MCF 10A (cell line): ENCODE data around the gene ABCA9. TPM values are rescaled to one million over a fixed set of nuclear protein-coding genes. Genes with fewer than 3 reads are reported as not detected.
"Not testable (repeated sequence)": the region's sequence is repeated elsewhere in the genome, so short reads cannot be mapped to it uniquely, and the experiment has no call there.

Experiments
- BruUV-seq: library from RNA; stranded (reverse); fragments of 400-500 nt; replicated peaks from 2 replicates; lab custom pipeline; 2021; lab: Mats Ljungman, UMichigan
- CTCF ChIA-PET: fragments of 300-600 bp; sonication (Branson Sonifier 250); formaldehyde crosslinking; extraction: SDS; loops from one replicate; lab custom pipeline; 2021; ENCODE audit warnings: antibody characterized with exemption, inconsistent platforms; lab: Yijun Ruan, JAX
- POLR2A ChIA-PET: fragments of 300-600, 350-650 bp; sonication (Branson Sonifier 250); formaldehyde crosslinking; extraction: SDS; loops from one replicate; lab custom pipeline; 2020; ENCODE audit warnings: antibody characterized with exemption, inconsistent platforms; lab: Yijun Ruan, JAX
- DNase-seq: peaks from one replicate; pipeline ENCODE4 v3.0.0-alpha.2; 2018; ENCODE audit not compliant: unreplicated experiment
- H3K27ac Mint-ChIP-seq: one replicate; pipeline ENCODE4 v1.8.0; 2022; ENCODE audit warnings: mild to moderate bottlenecking, low read depth, mixed read lengths; ENCODE audit not compliant: unreplicated experiment
- H3K27me3 Mint-ChIP-seq: one replicate; pipeline ENCODE4 v1.8.0; 2022; ENCODE audit warnings: mixed read lengths; ENCODE audit not compliant: insufficient read depth, unreplicated experiment
- H3K36me3 Mint-ChIP-seq: one replicate; pipeline ENCODE4 v1.8.0; 2022; ENCODE audit warnings: mild to moderate bottlenecking, moderate library complexity, mixed read lengths; ENCODE audit not compliant: insufficient read depth, unreplicated experiment
- H3K4me1 Mint-ChIP-seq: one replicate; pipeline ENCODE4 v1.8.0; 2022; ENCODE audit warnings: mixed read lengths; ENCODE audit not compliant: insufficient read depth, unreplicated experiment
- H3K4me3 Mint-ChIP-seq: one replicate; pipeline ENCODE4 v1.8.0; 2022; ENCODE audit warnings: mild to moderate bottlenecking, moderate library complexity, mixed read lengths; ENCODE audit not compliant: unreplicated experiment
- H3K9me3 Mint-ChIP-seq: one replicate; pipeline ENCODE4 v1.8.0; 2022; ENCODE audit warnings: mixed read lengths; ENCODE audit not compliant: unreplicated experiment
- CTCF ChIP-seq: fragments of 200-600 bp; IDR thresholded peaks from one replicate; pipeline ENCODE4 v1.8.0; 2022; ENCODE audit warnings: antibody characterized with exemption, mild to moderate bottlenecking; ENCODE audit not compliant: unreplicated experiment
- intact Hi-C: fragments of 100-400 bp; cut with micrococcal nuclease; formaldehyde crosslinking; loops from 2 replicates; pipeline ENCODE4 v1.14.1; 2022
- total RNA-seq: library from RNA; stranded (reverse); gene quantifications from 2 replicates; pipeline ENCODE4 v1.2.3, GENCODE V29; 2022

ABCA9 gene
- total RNA-seq, 1 experiment from 2014 or later: 7.8 TPM

GRCh38 chr17:68972119-68972704 lies 88.5 kb downstream of the ABCA9 start:
- no TSS peak for BruUV-seq
- peaks cover 6% of the 10 kb centered on the region for H3K36me3 Mint-ChIP-seq
- no peak overlapping the region for H3K4me3 Mint-ChIP-seq
- POLR2A ChIA-PET: no interaction called here
- H3K4me1 Mint-ChIP-seq: no peaks in the 10 kb centered on the region
- intact Hi-C loops: loop anchor here (1.0 to 2.0 kb wide), 4 partner anchors 178 to 551 kb away; no protein-coding TSS in a partner anchor
- peak; percentile 48 for DNase-seq
- H3K9me3 Mint-ChIP-seq: no peaks in the 10 kb centered on the region
- H3K27me3 Mint-ChIP-seq: no peaks in the 10 kb centered on the region
- CTCF ChIA-PET: interaction anchor here (0.7 to 2.8 kb wide), 11 partner anchors 15 to 533 kb away, joined by 3 to 25 read pairs (median 4); no protein-coding TSS in a partner anchor
- H3K27ac Mint-ChIP-seq: no peak overlapping the region
- peak; percentile 63 for TF ChIP-seq CTCF

GRCh38 chr17:68969101-68969500 lies 91.6 kb downstream of the ABCA9 start:
- ChIA-PET CTCF (interaction anchor here (0.6 to 3.0 kb wide), 6 partner anchors 11 to 205 kb away, joined by 3 to 29 read pairs (median 4); no protein-coding TSS in a partner anchor), POLR2A (interaction anchor here (0.6 kb wide), 1 partner anchor 495 kb away, joined by 6 read pairs; no protein-coding TSS in a partner anchor)
- TF ChIP-seq CTCF: no peak
- no peak for DNase-seq
- H3K4me1 Mint-ChIP-seq: no peaks in the 10 kb centered on the region
- H3K27me3 Mint-ChIP-seq: no peaks in the 10 kb centered on the region
- intact Hi-C loops: no loop called here
- no peaks in the 10 kb centered on the region for H3K9me3 Mint-ChIP-seq
- BruUV-seq: no TSS peak
- no peak overlapping the region for H3K4me3 Mint-ChIP-seq
- H3K36me3 Mint-ChIP-seq: no peaks in the 10 kb centered on the region
- H3K27ac Mint-ChIP-seq: no peak overlapping the region

GRCh38 chr17:68963958-68964357 lies 96.8 kb downstream of the ABCA9 start:
- ChIA-PET POLR2A (interaction anchor here (0.6 kb wide), 1 partner anchor 301 kb away, joined by 3 read pairs; no protein-coding TSS in a partner anchor), CTCF (no interaction called here)
- TF ChIP-seq CTCF: no peak
- H3K4me1 Mint-ChIP-seq: no peaks in the 10 kb centered on the region
- no peaks in the 10 kb centered on the region for H3K27me3 Mint-ChIP-seq
- H3K9me3 Mint-ChIP-seq: no peaks in the 10 kb centered on the region
- no peak for DNase-seq
- intact Hi-C loops: no loop called here
- H3K4me3 Mint-ChIP-seq: no peak overlapping the region
- no peaks in the 10 kb centered on the region for H3K36me3 Mint-ChIP-seq
- no TSS peak for BruUV-seq
- no peak overlapping the region for H3K27ac Mint-ChIP-seq

GRCh38 chr17:68961214-68961882 lies 99.4 kb downstream of the ABCA9 start:
- H3K27ac Mint-ChIP-seq: no peak overlapping the region
- POLR2A ChIA-PET: no interaction called here
- CTCF ChIA-PET: interaction anchor here (0.6 kb wide), 1 partner anchor 172 kb away, joined by 3 read pairs; no protein-coding TSS in a partner anchor
- no peaks in the 10 kb centered on the region for H3K27me3 Mint-ChIP-seq
- no peaks in the 10 kb centered on the region for H3K4me1 Mint-ChIP-seq
- TF ChIP-seq CTCF: no peak
- no peaks in the 10 kb centered on the region for H3K9me3 Mint-ChIP-seq
- H3K36me3 Mint-ChIP-seq: no peaks in the 10 kb centered on the region
- no peak overlapping the region for H3K4me3 Mint-ChIP-seq
- DNase-seq: no peak
- BruUV-seq: no TSS peak
- intact Hi-C loops: no loop called here

GRCh38 chr17:68959117-68959516 lies 101.6 kb downstream of the ABCA9 start:
- CTCF ChIA-PET, H3K27me3 Mint-ChIP-seq: not testable (repeated sequence)

More at GRCh38 chr17:68959117-68959516, 101.6 kb downstream of the ABCA9 start:
- H3K4me3 Mint-ChIP-seq, H3K9me3 Mint-ChIP-seq, DNase-seq, intact Hi-C loops, H3K27ac Mint-ChIP-seq, H3K4me1 Mint-ChIP-seq, BruUV-seq, POLR2A ChIA-PET, H3K36me3 Mint-ChIP-seq: not testable (repeated sequence)
